HepG2 (cell line): ENCODE data around the gene POGK. TPM values are rescaled to one million over a fixed set of nuclear protein-coding genes. Genes with fewer than 3 reads are reported as not detected.

Source experiments
- ATAC-seq: fragments of 200-7000 bp; cut with Tn5 transposase; 3 replicates; pipeline ENCODE4 v1.9.1; 2020; ENCODE audit warnings: mild to moderate bottlenecking, moderate library complexity
- BruUV-seq: library from RNA; stranded (reverse); fragments of 400-500 nt; replicated peaks from 2 replicates; lab custom pipeline; 2021; lab: Mats Ljungman, UMichigan
- CTCF ChIA-PET: fragments of 300-600 bp; formaldehyde crosslinking; extraction: SDS; loops from one replicate; lab custom pipeline; 2021; ENCODE audit warnings: low total read pairs, inconsistent platforms, low intra/inter-chr PET ratio; lab: Yijun Ruan, JAX
- POLR2A ChIA-PET: fragments of 350-600 bp; sonication (Branson Sonifier 250); formaldehyde crosslinking; loops from one replicate; lab custom pipeline; 2020; ENCODE audit warnings: antibody characterized with exemption, inconsistent platforms; lab: Yijun Ruan, JAX
- DNase-seq: peaks from one replicate; pipeline ENCODE4 v3.0.0-alpha.2; 2015; ENCODE audit warnings: low spot score
- FAIRE-seq: peaks from 3 replicates; lab custom pipeline; 2011; peaks lifted over from hg19 to GRCh38; lab: Jason Lieb, UNC
- H2AFZ ChIP-seq: one replicate; pipeline ENCODE4 v1.6.1; 2011; ENCODE audit warnings: low read length, inconsistent platforms
- H3K27ac ChIP-seq: fragments of 300-600 bp; 3 replicates; pipeline ENCODE4 v1.8.0; 2011; ENCODE audit warnings: mixed run types, mild to moderate bottlenecking, mixed read lengths, low read length, inconsistent platforms; ENCODE audit not compliant: insufficient read depth; ENCODE audit errors: extremely low read length
- H3K27me3 ChIP-seq, 2 experiments: fragments of 200-600 bp in 1 of 2; 2 replicates in 1 of 2; 3 replicates in 1 of 2; pipeline versions ENCODE4 v1.6.0 to v1.8.0; 2011; ENCODE audit warnings: low read length in 2 of 2, mild to moderate bottlenecking in 2 of 2, moderate library complexity in 2 of 2, inconsistent platforms in 1 of 2; ENCODE audit not compliant: insufficient read depth in 2 of 2, control insufficient read depth in 1 of 2
- H3K36me3 ChIP-seq, 2 experiments: fragments of 200-600 bp in 1 of 2; replicated peaks in 1 of 2; 2 replicates in 1 of 2; 3 replicates in 1 of 2; pipeline versions ENCODE4 v1.5.1 to v1.8.0; 2011; ENCODE audit warnings: low read length in 2 of 2, inconsistent platforms in 1 of 2; ENCODE audit not compliant: insufficient read depth in 2 of 2, control insufficient read depth in 1 of 2
- H3K4me1 ChIP-seq: 2 replicates; pipeline ENCODE4 v1.5.1; 2012; ENCODE audit warnings: low read length, inconsistent platforms; ENCODE audit not compliant: insufficient read depth
- H3K4me2 ChIP-seq: 2 replicates; pipeline ENCODE4 v1.6.0; 2011; ENCODE audit warnings: low read depth, low read length, inconsistent platforms
- H3K4me3 ChIP-seq, 3 experiments: fragments of 200-600 bp in 1 of 3; sonication (generic), shearing (Covaris generic) in 1 of 3; replicated peaks in 1 of 3; 2 replicates each; pipeline ENCODE4 v1.5.1; 2011 to 2016; ENCODE audit warnings: low read length in 3 of 3, inconsistent platforms in 2 of 3, low read depth in 2 of 3, mild to moderate bottlenecking in 2 of 3, control low read depth in 1 of 3, mixed read lengths in 1 of 3; ENCODE audit not compliant: insufficient read depth in 1 of 3
- H3K79me2 ChIP-seq: one replicate; pipeline ENCODE4 v1.6.1; 2011; ENCODE audit warnings: low read length, inconsistent platforms; ENCODE audit not compliant: insufficient read depth
- H3K9ac ChIP-seq: 2 replicates; pipeline ENCODE4 v1.6.0; 2011; ENCODE audit warnings: mild to moderate bottlenecking, low read depth, low read length, inconsistent platforms; ENCODE audit not compliant: insufficient read depth
- H3K9me3 ChIP-seq: 2 replicates; pipeline ENCODE4 v1.5.1; 2012; ENCODE audit warnings: mild to moderate bottlenecking, low read length
- H4K20me1 ChIP-seq: 2 replicates; pipeline ENCODE4 v1.6.0; 2011; ENCODE audit warnings: inconsistent platforms, mild to moderate bottlenecking, low read length, moderate library complexity; ENCODE audit not compliant: insufficient read depth
- HDAC2 ChIP-seq: sonication (generic); formaldehyde crosslinking; IDR thresholded peaks from 2 replicates; pipeline ENCODE4 v1.4.0; 2020; ENCODE audit warnings: missing genetic modification reagents
- MXD3 ChIP-seq: IDR thresholded peaks from 2 replicates; pipeline ENCODE4 v1.6.1; 2016; ENCODE audit warnings: mild to moderate bottlenecking, missing biosample characterization, missing genetic modification reagents
- TFDP1 ChIP-seq: IDR thresholded peaks from 2 replicates; pipeline ENCODE4 v1.6.1; 2016; ENCODE audit warnings: missing compliant biosample characterization, missing genetic modification reagents, borderline replicate concordance
- ZFP1 ChIP-seq: IDR thresholded peaks from 2 replicates; pipeline ENCODE4 v1.6.1; 2016
- WGBS: methylation state at CpG from one replicate; pipeline ENCODE4 v1.1.6; 2017; ENCODE audit warnings: low lambda C conversion rate; 5-methylcytosine and 5-hydroxymethylcytosine counted together
- in situ Hi-C: cut with HindIII; loops from 2 replicates; pipeline ENCODE4 v1.10.0; 2017; ENCODE audit warnings: low pct_unique_long_range_greater_than_20kb; ENCODE audit not compliant: extremely low pct_ligation_motif_present
- intact Hi-C: fragments of 100-400 bp; cut with micrococcal nuclease; formaldehyde crosslinking; loops from one replicate; pipeline ENCODE4 v1.10.0; 2022; ENCODE audit not compliant: unreplicated experiment
- polyA plus RNA-seq, 8 experiments: library from polyadenylated mRNA; depleted of rRNA in 3 of 8; stranded (reverse) in 7 of 8; unstranded in 1 of 8; fragments of >200 nt; fragmentation: Illumina TruSeq in 4 of 8; extraction: Trizol in 4 of 8; gene quantifications; 2 replicates each; pipeline versions ENCODE4 v1.2.1 to v1.2.3, GENCODE V29; 2011 to 2016; ENCODE audit warnings: low read depth in 4 of 8, missing spikeins in 1 of 8, mixed read lengths in 1 of 8; ENCODE audit not compliant: insufficient read depth in 1 of 8
- total RNA-seq, 5 experiments: library from RNA; depleted of rRNA; stranded (reverse); fragments of >200 nt; fragmentation: Illumina TruSeq; extraction: Trizol; gene quantifications; 2 replicates each; pipeline ENCODE4 v1.2.3, GENCODE V29; 2016; ENCODE audit warnings: low read depth in 1 of 5
- TF ChIP-seq, protein P1 (sequence below): sonication (generic); formaldehyde crosslinking; IDR thresholded peaks from 2 replicates; pipeline ENCODE4 v1.5.0; 2020; ENCODE audit warnings: missing genetic modification reagents, mild to moderate bottlenecking, borderline replicate concordance

Gene POGK
- total and polyA plus RNA-seq, 2 of the 13 experiments (the other 11 are each of a cell fraction or from before 2014, with no cell fraction given), result 4.8 to 16.2 TPM

DNA sequence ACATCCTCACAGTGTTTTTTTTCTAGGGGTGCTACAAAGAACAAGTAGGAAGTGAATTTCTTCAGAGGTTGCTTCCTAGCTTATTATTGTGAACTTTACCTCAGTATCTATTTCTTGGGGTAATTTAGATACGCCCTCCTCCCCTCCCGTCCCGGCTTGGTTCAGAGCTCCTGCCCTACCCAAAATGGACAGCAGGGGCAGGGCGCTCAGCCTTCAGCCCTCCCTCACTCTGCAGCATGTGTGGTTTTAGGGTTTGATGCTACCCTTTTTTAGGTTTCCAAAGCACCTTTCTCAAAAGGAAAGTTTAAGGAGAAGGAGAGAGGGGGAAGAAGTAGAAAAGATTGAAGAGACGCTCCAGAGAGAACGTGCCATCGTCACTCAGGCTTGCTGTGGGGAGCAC, 16.9 kb upstream of the POGK start:
- in situ Hi-C loops (no loop called here), intact Hi-C loops (no loop called here)
- POLR2A ChIA-PET, result interaction anchor here (0.8 kb wide), 1 partner anchor 17 kb away, joined by 3 read pairs; the partner anchor contains the start of gene POGK
- H3K9ac ChIP-seq, result no peak overlapping the region
- no peaks in the 10 kb centered on the region for H3K27me3 ChIP-seq
- no peaks in the 10 kb centered on the region for H3K36me3 ChIP-seq
- no TSS peak for BruUV-seq
- 49% methylated on average over 7 of the region's 7 CpGs for WGBS
- no peaks in the 10 kb centered on the region for H3K4me1 ChIP-seq
- no peak overlapping the region for H3K27ac ChIP-seq
- no peaks in the 10 kb centered on the region for H3K79me2 ChIP-seq
- DNase-seq (no peak), ATAC-seq (peak; percentile 85), FAIRE-seq (no peak)
- H3K4me3 ChIP-seq, result no peak overlapping the region
- no peak overlapping the region for H2AFZ ChIP-seq
- CTCF ChIA-PET, result no interaction called here
- no peaks in the 10 kb centered on the region for H3K9me3 ChIP-seq
- no peak for TF ChIP-seq ZFP1 (CRISPR knock-in tag)
- TF ChIP-seq MXD3 (CRISPR knock-in tag), result no peak
- TF ChIP-seq, protein P1, sequence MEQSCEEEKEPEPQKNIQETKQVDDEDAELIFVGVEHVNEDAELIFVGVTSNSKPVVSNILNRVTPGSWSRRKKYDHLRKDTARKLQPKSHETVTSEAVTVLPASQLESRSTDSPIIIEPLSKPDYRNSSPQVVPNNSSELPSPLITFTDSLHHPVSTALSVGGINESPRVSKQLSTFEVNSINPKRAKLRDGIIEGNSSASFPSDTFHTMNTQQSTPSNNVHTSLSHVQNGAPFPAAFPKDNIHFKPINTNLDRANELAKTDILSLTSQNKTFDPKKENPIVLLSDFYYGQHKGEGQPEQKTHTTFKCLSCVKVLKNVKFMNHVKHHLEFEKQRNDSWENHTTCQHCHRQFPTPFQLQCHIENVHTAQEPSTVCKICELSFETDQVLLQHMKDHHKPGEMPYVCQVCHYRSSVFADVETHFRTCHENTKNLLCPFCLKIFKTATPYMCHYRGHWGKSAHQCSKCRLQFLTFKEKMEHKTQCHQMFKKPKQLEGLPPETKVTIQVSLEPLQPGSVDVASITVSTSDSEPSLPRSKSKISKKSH (CRISPR knock-in tag), result no peak
- TF ChIP-seq HDAC2 (CRISPR knock-in tag), result no peak
- no peak for TF ChIP-seq TFDP1 (CRISPR knock-in tag)
- H4K20me1 ChIP-seq, result no peaks in the 10 kb centered on the region
- no peak overlapping the region for H3K4me2 ChIP-seq
